Hepatocyte (in vitro differentiated cells): ENCODE measurements around the gene CDHR2. TPM values are rescaled to one million over a fixed set of nuclear protein-coding genes. Genes with fewer than 3 reads are reported as not detected.

ENCODE experiments used
- DNase-seq: peaks from one replicate; pipeline ENCODE4 v3.0.0-alpha.2; 2016; ENCODE audit warnings: low spot score
- H2AFZ ChIP-seq: fragments of 200-600 bp; sonication (generic); 2 replicates; pipeline ENCODE4 v1.6.0; 2016; ENCODE audit warnings: antibody characterized with exemption, mild to moderate bottlenecking
- H3K27ac ChIP-seq: fragments of 200-600 bp; sonication (generic); 2 replicates; pipeline ENCODE4 v1.5.1; 2016; ENCODE audit warnings: mild to moderate bottlenecking
- H3K27me3 ChIP-seq: fragments of 200-600 bp; sonication (generic); 2 replicates; pipeline ENCODE4 v1.6.1; 2016
- H3K36me3 ChIP-seq: fragments of 200-600 bp; sonication (generic); replicated peaks from 2 replicates; pipeline ENCODE4 v1.5.1; 2016; ENCODE audit warnings: low read depth; ENCODE audit not compliant: insufficient read depth
- H3K4me1 ChIP-seq: fragments of 200-600 bp; sonication (generic); 2 replicates; pipeline ENCODE4 v1.5.1; 2016; ENCODE audit warnings: mild to moderate bottlenecking, moderate library complexity; ENCODE audit not compliant: insufficient read depth
- H3K4me2 ChIP-seq: fragments of 200-600 bp; sonication (generic); 2 replicates; pipeline ENCODE4 v1.6.0; 2016
- H3K4me3 ChIP-seq: fragments of 200-600 bp; sonication (generic); 2 replicates; pipeline ENCODE4 v1.5.1; 2016; ENCODE audit warnings: mild to moderate bottlenecking
- H3K79me2 ChIP-seq: fragments of 200-600 bp; sonication (generic); 2 replicates; pipeline ENCODE4 v1.6.0; 2017; ENCODE audit warnings: mild to moderate bottlenecking
- H3K9me2 ChIP-seq: fragments of 200-600 bp; sonication (generic); replicated peaks from 2 replicates; pipeline ENCODE4 v1.6.0; 2017; ENCODE audit warnings: mild to moderate bottlenecking; ENCODE audit not compliant: insufficient read depth
- H3K9me3 ChIP-seq: fragments of 200-600 bp; sonication (generic); 2 replicates; pipeline ENCODE4 v1.5.1; 2016; ENCODE audit warnings: low read depth, mild to moderate bottlenecking
- H4K20me1 ChIP-seq: fragments of 200-600 bp; sonication (generic); 2 replicates; pipeline ENCODE4 v1.6.0; 2016; ENCODE audit warnings: mild to moderate bottlenecking; ENCODE audit not compliant: insufficient read depth, poor library complexity, severe bottlenecking
- EZH2 ChIP-seq: fragments of 200-600 bp; sonication (generic); IDR thresholded peaks from 2 replicates; pipeline ENCODE4 v1.6.1; 2016; ENCODE audit warnings: antibody characterized with exemption, mild to moderate bottlenecking, borderline replicate concordance
- EZH2phosphoT487 ChIP-seq: fragments of 200-600 bp; sonication (generic); IDR thresholded peaks from one replicate; pipeline ENCODE4 v1.6.1; 2018; ENCODE audit warnings: antibody characterized with exemption, mild to moderate bottlenecking, low read depth, moderate library complexity; ENCODE audit not compliant: unreplicated experiment, severe bottlenecking
- WGBS: methylation state at CpG from one replicate; pipeline ENCODE4 v1.1.6; 2016; ENCODE audit warnings: low lambda C conversion rate; ENCODE audit errors: missing lambda C conversion rate; 5-methylcytosine and 5-hydroxymethylcytosine counted together
- polyA plus RNA-seq: library from polyadenylated mRNA; unstranded; fragments of >200 nt; fragmentation: Nextera tagmentation; extraction: Ambion mirVana; gene quantifications from 2 replicates; pipeline ENCODE4 v1.2.1, GENCODE V29; 2016
- total RNA-seq: library from RNA; depleted of rRNA; stranded (reverse); fragments of >200 nt; gene quantifications from 2 replicates; pipeline ENCODE4 v1.2.3, GENCODE V29; 2014
- TF ChIP-seq, protein P1 (sequence below): fragments of 200-600 bp; sonication (generic); IDR thresholded peaks from 2 replicates; pipeline ENCODE4 v1.5.1; 2016; ENCODE audit warnings: antibody characterized with exemption, mild to moderate bottlenecking; ENCODE audit not compliant: poor library complexity

CDHR2 gene
- total and polyA plus RNA-seq, 2 experiments from 2014 or later: 28.3 to 29.8 TPM

DNA sequence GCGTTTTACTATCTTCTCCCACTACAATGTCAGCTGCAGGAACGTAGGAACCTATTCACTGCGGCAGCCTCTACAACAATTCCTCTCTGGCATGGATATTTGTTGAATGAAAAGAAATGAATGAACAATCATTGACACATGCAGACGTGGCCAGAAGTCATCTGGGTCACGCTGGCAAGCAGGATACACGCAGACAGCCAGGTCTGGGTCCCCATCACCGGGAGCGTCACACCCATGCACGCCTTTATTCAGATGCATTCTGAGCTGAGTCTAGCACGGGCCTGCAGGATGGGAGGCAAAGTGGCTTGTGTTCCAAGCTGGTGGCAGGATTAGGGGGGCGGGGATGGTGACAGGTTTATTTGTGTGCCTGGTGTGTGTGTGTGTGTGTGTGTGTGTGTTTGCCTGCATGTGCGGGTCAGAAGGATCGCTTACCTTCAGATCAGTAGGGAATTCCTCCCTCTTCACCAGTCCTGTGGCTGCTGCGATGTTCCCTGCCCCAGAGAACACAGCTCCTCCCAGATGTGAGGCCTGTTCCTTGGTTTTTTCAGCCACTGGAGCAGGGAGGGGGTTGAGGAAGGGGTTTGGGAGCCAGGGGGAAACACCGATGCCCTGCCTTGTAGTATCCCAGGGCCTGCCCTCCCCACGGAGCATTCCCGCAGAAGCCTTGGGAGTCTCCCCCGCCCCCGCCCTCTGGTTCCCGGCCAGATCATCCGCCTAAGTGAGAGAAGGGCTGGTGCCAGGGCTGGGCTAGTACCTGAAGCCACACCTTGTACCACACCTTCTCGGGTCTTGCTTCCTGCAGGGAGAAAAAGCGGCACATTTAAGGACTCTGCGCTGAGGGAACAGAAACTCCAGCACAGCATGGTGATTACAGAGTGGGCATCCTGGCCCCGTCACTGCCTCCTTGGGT lies 77.1 kb downstream of the CDHR2 start:
- H3K27me3 ChIP-seq: peaks cover 77% of the 10 kb centered on the region
- WGBS: 76% methylated on average over 23 of the region's 25 CpGs
- no peak overlapping the region for H2AFZ ChIP-seq

DNA sequence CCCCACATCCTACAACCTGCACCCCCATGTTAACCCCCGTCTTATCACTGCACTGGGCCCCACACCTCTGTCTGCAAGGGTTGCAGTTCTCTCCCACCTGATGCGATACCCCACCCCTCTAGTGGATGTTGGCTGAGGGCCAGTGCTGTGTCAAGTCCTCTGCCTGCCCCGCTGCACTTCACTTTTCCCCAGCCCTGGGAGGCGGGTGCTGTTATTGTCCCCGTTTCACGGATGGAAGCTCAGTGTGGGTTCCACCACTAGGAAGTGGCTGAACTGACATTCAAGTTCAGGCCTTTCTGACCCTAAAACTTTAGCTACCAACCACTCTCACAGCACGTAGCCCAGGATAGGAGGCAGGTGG lies 77.7 kb downstream of the CDHR2 start:
- H3K27me3 ChIP-seq: peaks cover 77% of the 10 kb centered on the region
- WGBS: 85% methylated on average over 7 of the region's 7 CpGs

More for the DNA sequence above, 77.1 kb downstream of the CDHR2 start:
- no peaks in the 10 kb centered on the region for H3K9me3 ChIP-seq
- no peaks in the 10 kb centered on the region for H3K9me2 ChIP-seq
- H3K4me1 ChIP-seq: no peaks in the 10 kb centered on the region
- no peak for TF ChIP-seq EZH2
- TF ChIP-seq EZH2phosphoT487: no peak
- TF ChIP-seq, protein P1, sequence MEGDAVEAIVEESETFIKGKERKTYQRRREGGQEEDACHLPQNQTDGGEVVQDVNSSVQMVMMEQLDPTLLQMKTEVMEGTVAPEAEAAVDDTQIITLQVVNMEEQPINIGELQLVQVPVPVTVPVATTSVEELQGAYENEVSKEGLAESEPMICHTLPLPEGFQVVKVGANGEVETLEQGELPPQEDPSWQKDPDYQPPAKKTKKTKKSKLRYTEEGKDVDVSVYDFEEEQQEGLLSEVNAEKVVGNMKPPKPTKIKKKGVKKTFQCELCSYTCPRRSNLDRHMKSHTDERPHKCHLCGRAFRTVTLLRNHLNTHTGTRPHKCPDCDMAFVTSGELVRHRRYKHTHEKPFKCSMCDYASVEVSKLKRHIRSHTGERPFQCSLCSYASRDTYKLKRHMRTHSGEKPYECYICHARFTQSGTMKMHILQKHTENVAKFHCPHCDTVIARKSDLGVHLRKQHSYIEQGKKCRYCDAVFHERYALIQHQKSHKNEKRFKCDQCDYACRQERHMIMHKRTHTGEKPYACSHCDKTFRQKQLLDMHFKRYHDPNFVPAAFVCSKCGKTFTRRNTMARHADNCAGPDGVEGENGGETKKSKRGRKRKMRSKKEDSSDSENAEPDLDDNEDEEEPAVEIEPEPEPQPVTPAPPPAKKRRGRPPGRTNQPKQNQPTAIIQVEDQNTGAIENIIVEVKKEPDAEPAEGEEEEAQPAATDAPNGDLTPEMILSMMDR: no peak
- no peak overlapping the region for H3K27ac ChIP-seq
- H3K36me3 ChIP-seq: no peaks in the 10 kb centered on the region
- no peak overlapping the region for H3K4me3 ChIP-seq
- DNase-seq: no peak
- H4K20me1 ChIP-seq: no peaks in the 10 kb centered on the region
- no peak overlapping the region for H3K4me2 ChIP-seq
- no peaks in the 10 kb centered on the region for H3K79me2 ChIP-seq

DNA sequence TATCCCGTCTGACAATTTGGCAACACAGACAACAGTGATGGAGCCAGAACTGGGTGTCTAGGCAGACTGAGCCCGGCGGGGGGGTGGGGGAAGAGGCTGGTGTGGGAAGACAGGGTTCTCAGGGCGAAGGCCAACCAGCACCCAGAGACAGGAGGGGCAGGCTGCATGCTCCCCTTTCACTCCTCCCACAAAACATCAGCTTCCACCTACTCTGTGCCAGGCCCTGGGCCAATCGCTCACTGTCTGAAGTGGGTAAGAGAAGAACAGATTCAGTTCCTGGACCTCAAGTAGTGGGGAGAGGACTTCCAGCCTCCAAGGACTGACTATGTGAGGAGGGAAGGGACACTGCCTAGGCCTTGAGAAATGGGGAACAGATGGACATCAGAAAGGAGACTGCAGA lies 78.4 kb downstream of the CDHR2 start:
- H3K27ac ChIP-seq: no peak overlapping the region
- H3K27me3 ChIP-seq: peaks cover 80% of the 10 kb centered on the region
- no peak for DNase-seq
- no peak overlapping the region for H3K4me2 ChIP-seq
- TF ChIP-seq, protein P1: no peak
- TF ChIP-seq EZH2 (no peak), EZH2phosphoT487 (no peak)
- H3K9me2 ChIP-seq: no peaks in the 10 kb centered on the region
- no peaks in the 10 kb centered on the region for H3K36me3 ChIP-seq
- no peaks in the 10 kb centered on the region for H3K9me3 ChIP-seq
- H3K4me1 ChIP-seq: no peaks in the 10 kb centered on the region
- no peaks in the 10 kb centered on the region for H3K79me2 ChIP-seq
- WGBS: 95% methylated on average over 3 of the region's 5 CpGs
- H4K20me1 ChIP-seq: no peaks in the 10 kb centered on the region
- no peak overlapping the region for H2AFZ ChIP-seq
- no peak overlapping the region for H3K4me3 ChIP-seq

More for the DNA sequence above, 77.7 kb downstream of the CDHR2 start:
- no peak overlapping the region for H2AFZ ChIP-seq
- TF ChIP-seq EZH2phosphoT487 (no peak), EZH2 (no peak)
- TF ChIP-seq, protein P1: no peak
- H4K20me1 ChIP-seq: no peaks in the 10 kb centered on the region
- no peaks in the 10 kb centered on the region for H3K4me1 ChIP-seq
- no peaks in the 10 kb centered on the region for H3K36me3 ChIP-seq
- no peak overlapping the region for H3K4me3 ChIP-seq
- DNase-seq: no peak
- H3K79me2 ChIP-seq: no peaks in the 10 kb centered on the region
- no peak overlapping the region for H3K27ac ChIP-seq
- no peak overlapping the region for H3K4me2 ChIP-seq
- H3K9me3 ChIP-seq: no peaks in the 10 kb centered on the region
- no peaks in the 10 kb centered on the region for H3K9me2 ChIP-seq
